ENCODE data around the gene ASPSCR1.

DNA sequence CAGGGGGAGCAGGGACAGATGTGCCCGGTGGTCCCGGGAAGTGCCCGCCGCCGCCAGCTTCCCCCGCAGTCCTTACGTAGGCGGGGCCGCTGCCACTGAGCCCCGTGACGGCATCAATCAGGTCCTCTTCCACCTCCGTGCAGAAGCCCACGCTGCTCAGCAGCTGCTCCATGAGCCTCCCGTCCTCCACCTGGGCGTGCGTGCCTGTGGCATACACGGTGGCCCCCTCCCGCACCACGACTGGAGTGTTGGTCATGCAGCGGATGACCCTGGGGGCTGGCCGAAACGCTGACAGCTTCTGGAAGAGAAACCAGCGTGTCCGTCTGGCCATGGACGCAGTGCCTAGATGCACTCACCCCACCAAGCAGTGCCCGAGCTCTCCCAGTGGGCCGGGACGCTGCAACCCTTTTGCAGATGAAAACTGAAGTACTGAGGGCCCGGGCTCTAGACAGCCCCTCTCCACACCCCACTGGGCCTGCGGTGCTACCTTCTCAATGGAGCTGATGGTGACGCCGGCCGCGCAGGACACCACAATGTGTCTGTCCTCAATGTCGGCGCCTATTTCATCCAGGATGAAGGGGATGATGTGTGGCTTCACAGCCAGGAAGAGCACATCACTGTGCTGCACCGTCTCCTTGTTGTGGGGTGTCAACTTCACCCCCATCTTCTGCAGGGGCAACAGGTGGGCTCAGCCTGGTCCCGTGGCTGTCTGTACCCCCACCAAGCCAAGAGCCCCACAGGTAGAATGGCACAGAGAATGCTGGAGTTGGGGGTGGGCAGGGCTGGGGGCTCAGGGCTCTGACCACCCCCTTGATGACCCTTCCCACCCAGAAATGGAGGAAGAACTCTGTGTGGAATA lies 42.4 kb upstream of the ASPSCR1 start:
- TF ChIP-seq ARNTL (CRISPR knock-in tag; IDR thresholded peaks at IDR 0.05; ENCODE audit: borderline replicate concordance, low read depth) (no peak), BACH2 (CRISPR knock-in tag; IDR thresholded peaks at IDR 0.05; ENCODE audit: borderline replicate concordance) (no peak), ZFP3 (CRISPR knock-in tag; IDR thresholded peaks at IDR 0.05) (no peak), ZNF565 (CRISPR knock-in tag; conservative IDR thresholded peaks at IDR 0.05; ENCODE audit: low read depth) (no peak)
- TF ChIP-seq, protein P1, sequence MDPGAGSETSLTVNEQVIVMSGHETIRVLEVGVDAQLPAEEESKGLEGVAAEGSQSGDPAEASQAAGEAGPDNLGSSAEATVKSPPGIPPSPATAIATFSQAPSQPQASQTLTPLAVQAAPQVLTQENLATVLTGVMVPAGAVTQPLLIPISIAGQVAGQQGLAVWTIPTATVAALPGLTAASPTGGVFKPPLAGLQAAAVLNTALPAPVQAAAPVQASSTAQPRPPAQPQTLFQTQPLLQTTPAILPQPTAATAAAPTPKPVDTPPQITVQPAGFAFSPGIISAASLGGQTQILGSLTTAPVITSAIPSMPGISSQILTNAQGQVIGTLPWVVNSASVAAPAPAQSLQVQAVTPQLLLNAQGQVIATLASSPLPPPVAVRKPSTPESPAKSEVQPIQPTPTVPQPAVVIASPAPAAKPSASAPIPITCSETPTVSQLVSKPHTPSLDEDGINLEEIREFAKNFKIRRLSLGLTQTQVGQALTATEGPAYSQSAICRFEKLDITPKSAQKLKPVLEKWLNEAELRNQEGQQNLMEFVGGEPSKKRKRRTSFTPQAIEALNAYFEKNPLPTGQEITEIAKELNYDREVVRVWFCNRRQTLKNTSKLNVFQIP (CRISPR knock-in tag; IDR thresholded peaks at IDR 0.05; ENCODE audit: borderline replicate concordance, low read depth) = no peak
- TF ChIP-seq, protein P2, sequence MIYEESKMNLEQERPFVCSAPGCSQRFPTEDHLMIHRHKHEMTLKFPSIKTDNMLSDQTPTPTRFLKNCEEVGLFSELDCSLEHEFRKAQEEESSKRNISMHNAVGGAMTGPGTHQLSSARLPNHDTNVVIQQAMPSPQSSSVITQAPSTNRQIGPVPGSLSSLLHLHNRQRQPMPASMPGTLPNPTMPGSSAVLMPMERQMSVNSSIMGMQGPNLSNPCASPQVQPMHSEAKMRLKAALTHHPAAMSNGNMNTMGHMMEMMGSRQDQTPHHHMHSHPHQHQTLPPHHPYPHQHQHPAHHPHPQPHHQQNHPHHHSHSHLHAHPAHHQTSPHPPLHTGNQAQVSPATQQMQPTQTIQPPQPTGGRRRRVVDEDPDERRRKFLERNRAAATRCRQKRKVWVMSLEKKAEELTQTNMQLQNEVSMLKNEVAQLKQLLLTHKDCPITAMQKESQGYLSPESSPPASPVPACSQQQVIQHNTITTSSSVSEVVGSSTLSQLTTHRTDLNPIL (CRISPR knock-in tag; IDR thresholded peaks at IDR 0.05; ENCODE audit: low read depth) = no peak
